ENCODE results near the gene PTPN1.

PTPN1 gene

GRCh38 chr20:50628332-50628731 lies 118.1 kb downstream of the PTPN1 start:
- H3K9me3 ChIP-seq (ENCODE audit: control insufficient read depth, low read length) = no peaks in the 10 kb centered on the region
- no peak overlapping the region for H3K9ac ChIP-seq (ENCODE audit: low read length)
- no peaks in the 10 kb centered on the region for H3K27me3 ChIP-seq (ENCODE audit: control insufficient read depth, insufficient read depth, low read length)
- no peaks in the 10 kb centered on the region for H3K36me3 ChIP-seq (ENCODE audit: control insufficient read depth, insufficient read depth, low read length)
- peaks cover 6% of the 10 kb centered on the region for H3K4me1 ChIP-seq (ENCODE audit: control insufficient read depth, insufficient read depth, low read length)
- H3K4me3 ChIP-seq (ENCODE audit: low read length) = no peak overlapping the region

- no peaks in the 10 kb centered on the region for H3K9me3 ChIP-seq (ENCODE audit: control insufficient read depth, low read length)
- no peak overlapping the region for H3K9ac ChIP-seq (ENCODE audit: low read length)
- H3K27me3 ChIP-seq (ENCODE audit: control insufficient read depth, insufficient read depth, low read length) = no peaks in the 10 kb centered on the region
- H3K4me1 ChIP-seq (ENCODE audit: control insufficient read depth, insufficient read depth, low read length) = peaks cover 6% of the 10 kb centered on the region
- no peaks in the 10 kb centered on the region for H3K36me3 ChIP-seq (ENCODE audit: control insufficient read depth, insufficient read depth, low read length)
- H3K4me3 ChIP-seq (ENCODE audit: low read length) = no peak overlapping the region
Observed at GRCh38 chr20:50628853-50629669, 118.9 kb downstream of the PTPN1 start.

GRCh38 chr20:50629670-50630045 lies 119.5 kb downstream of the PTPN1 start:
- H3K4me3 ChIP-seq (ENCODE audit: low read length) = no peak overlapping the region
- peaks cover 6% of the 10 kb centered on the region for H3K4me1 ChIP-seq (ENCODE audit: control insufficient read depth, insufficient read depth, low read length)
- no peaks in the 10 kb centered on the region for H3K27me3 ChIP-seq (ENCODE audit: control insufficient read depth, insufficient read depth, low read length)
- no peaks in the 10 kb centered on the region for H3K36me3 ChIP-seq (ENCODE audit: control insufficient read depth, insufficient read depth, low read length)
- H3K9ac ChIP-seq (ENCODE audit: low read length) = no peak overlapping the region
- no peaks in the 10 kb centered on the region for H3K9me3 ChIP-seq (ENCODE audit: control insufficient read depth, low read length)

- no peak overlapping the region for H3K9ac ChIP-seq (ENCODE audit: low read length)
- H3K4me1 ChIP-seq (ENCODE audit: control insufficient read depth, insufficient read depth, low read length) = peaks cover 6% of the 10 kb centered on the region
- H3K4me3 ChIP-seq (ENCODE audit: low read length) = no peak overlapping the region
- no peaks in the 10 kb centered on the region for H3K27me3 ChIP-seq (ENCODE audit: control insufficient read depth, insufficient read depth, low read length)
- H3K36me3 ChIP-seq (ENCODE audit: control insufficient read depth, insufficient read depth, low read length) = no peaks in the 10 kb centered on the region
- H3K9me3 ChIP-seq (ENCODE audit: control insufficient read depth, low read length) = no peaks in the 10 kb centered on the region
Observed at GRCh38 chr20:50630578-50631263, 120.5 kb downstream of the PTPN1 start.

- H3K9ac ChIP-seq (ENCODE audit: low read length) = no peak overlapping the region
- H3K4me3 ChIP-seq (ENCODE audit: low read length) = no peak overlapping the region
- H3K36me3 ChIP-seq (ENCODE audit: control insufficient read depth, insufficient read depth, low read length) = no peaks in the 10 kb centered on the region
- no peaks in the 10 kb centered on the region for H3K9me3 ChIP-seq (ENCODE audit: control insufficient read depth, low read length)
- H3K4me1 ChIP-seq (ENCODE audit: control insufficient read depth, insufficient read depth, low read length) = peaks cover 11% of the 10 kb centered on the region
- no peaks in the 10 kb centered on the region for H3K27me3 ChIP-seq (ENCODE audit: control insufficient read depth, insufficient read depth, low read length)
Observed at GRCh38 chr20:50632236-50632635, 122.1 kb downstream of the PTPN1 start.

- no peak overlapping the region for H3K9ac ChIP-seq (ENCODE audit: low read length)
- peaks cover 12% of the 10 kb centered on the region for H3K4me1 ChIP-seq (ENCODE audit: control insufficient read depth, insufficient read depth, low read length)
- no peaks in the 10 kb centered on the region for H3K36me3 ChIP-seq (ENCODE audit: control insufficient read depth, insufficient read depth, low read length)
- H3K4me3 ChIP-seq (ENCODE audit: low read length) = no peak overlapping the region
- no peaks in the 10 kb centered on the region for H3K9me3 ChIP-seq (ENCODE audit: control insufficient read depth, low read length)
- no peaks in the 10 kb centered on the region for H3K27me3 ChIP-seq (ENCODE audit: control insufficient read depth, insufficient read depth, low read length)
Observed at GRCh38 chr20:50632701-50633100, 122.5 kb downstream of the PTPN1 start.

GRCh38 chr20:50633361-50633760 lies 123.2 kb downstream of the PTPN1 start:
- Histone ChIP-seq H3K4me3 (ENCODE audit: low read length) (no peak overlapping the region), H3K4me1 (ENCODE audit: control insufficient read depth, insufficient read depth, low read length) (peaks cover 12% of the 10 kb centered on the region), H3K27me3 (ENCODE audit: control insufficient read depth, insufficient read depth, low read length) (no peaks in the 10 kb centered on the region), H3K9me3 (ENCODE audit: control insufficient read depth, low read length) (no peaks in the 10 kb centered on the region), H3K9ac (ENCODE audit: low read length) (no peak overlapping the region), H3K36me3 (ENCODE audit: control insufficient read depth, insufficient read depth, low read length) (no peaks in the 10 kb centered on the region)

GRCh38 chr20:50634191-50634590 lies 124.0 kb downstream of the PTPN1 start:
- Histone ChIP-seq H3K9ac (ENCODE audit: low read length) (no peak overlapping the region), H3K27me3 (ENCODE audit: control insufficient read depth, insufficient read depth, low read length) (no peaks in the 10 kb centered on the region), H3K36me3 (ENCODE audit: control insufficient read depth, insufficient read depth, low read length) (no peaks in the 10 kb centered on the region), H3K4me1 (ENCODE audit: control insufficient read depth, insufficient read depth, low read length) (peaks cover 12% of the 10 kb centered on the region), H3K9me3 (ENCODE audit: control insufficient read depth, low read length) (no peaks in the 10 kb centered on the region), H3K4me3 (ENCODE audit: low read length) (no peak overlapping the region)
